Pancreas (tissue), 10 donors: Measurements from ENCODE around the gene TAS2R41. TPM values are rescaled to one million over a fixed set of nuclear protein-coding genes. Genes with fewer than 3 reads are reported as not detected.
"Not testable (repeated sequence)": the region's sequence is repeated elsewhere in the genome, so short reads cannot be mapped to it uniquely, and the experiment has no call there.

ENCODE experiments used
- ATAC-seq, 4 donors: fragments of 200-7000 bp; cut with Tn5 transposase; one replicate each; pipeline versions ENCODE4 v1.8.0 to v1.9.1; 2020; ENCODE audit warnings: mild to moderate bottlenecking in 4 of 4, moderate library complexity in 4 of 4
- DNase-seq, 6 donors: peaks; one replicate each; pipeline ENCODE4 v3.0.0-alpha.2; 2020
- FAIRE-seq: peaks from 2 replicates; lab custom pipeline; 2012; peaks lifted over from hg19 to GRCh38; lab: Jason Lieb, UNC
- H3K27ac ChIP-seq, 4 donors: fragments of 200-600 bp; sonication (generic); 1 replicate in 3 of 4; 2 replicates in 1 of 4; pipeline versions ENCODE4 v1.5.0 to v1.8.0; 2020
- H3K27me3 ChIP-seq, 4 donors: fragments of 200-600 bp; one replicate each; pipeline ENCODE4 v1.8.0; 2021
- H3K36me3 ChIP-seq, 3 donors: fragments of 200-600 bp; sonication (generic) in 1 of 3; one replicate each; pipeline versions ENCODE4 v1.5.0 to v1.8.0; 2020 to 2021
- H3K4me1 ChIP-seq, 3 donors: fragments of 200-600 bp; one replicate each; pipeline ENCODE4 v1.8.0; 2021
- H3K4me3 ChIP-seq, 4 donors: fragments of 200-600 bp; sonication (generic) in 2 of 4; one replicate each; pipeline versions ENCODE4 v1.5.0 to v1.8.0; 2020 to 2021
- H3K9me3 ChIP-seq, 4 donors: fragments of 200-600 bp; one replicate each; pipeline ENCODE4 v1.8.0; 2021
- WGBS, 2 donors: extraction: QIAGEN DNeasy Blood & Tissue Kit; methylation state at CpG; one replicate each; pipeline ENCODE4 v1.1.7; 2013; 5-methylcytosine and 5-hydroxymethylcytosine counted together
- intact Hi-C, 3 donors: fragments of 100-400 bp; cut with DNase I; formaldehyde crosslinking; loops; one replicate each; pipeline versions ENCODE4 v1.11.1 to v1.14.2; 2022
- polyA plus RNA-seq, 2 donors: library from polyadenylated mRNA; stranded (reverse); fragments of 200-250 nt; gene quantifications; one replicate each; pipeline ENCODE4 v1.2.3, GENCODE V29; 2013
- total RNA-seq, 6 donors: library from RNA; stranded (reverse); fragmentation: NEBNext Ultra II Directional in 4 of 6; extraction: Animal tissue kit (Norgen Biotek cat#: 25700) in 4 of 6; gene quantifications; one replicate each; pipeline versions ENCODE4 v1.2.1 to v1.2.4, GENCODE V29; 2021 to 2023
- TF ChIP-seq, protein P1 (sequence below), 4 donors: fragments of 200-600 bp; sonication (generic) in 3 of 4; IDR thresholded peaks; one replicate each; pipeline versions ENCODE4 v1.5.0 to v1.8.0; 2021; ENCODE audit warnings: antibody characterized with exemption in 4 of 4
- donor health status: healthy with polysubstance abuse.
- donor health status: DM: no; HTN: no; CAD: no; lungs with moderate emphysema.
- donor health status: DM: no; HTN: no; CAD: no.
- donor health status: control.
- donor health status: control.
- donor health status: Bipolar disorder and iron deficiency.
- donor health status: DM: yes; HTN: yes; CAD: no.
- donor health status: DM: no; HTN: no; CAD: no.
- donor health status: DM: no; HTN: no; CAD: no.
- donor health status: DM: yes; HTN: yes; CAD: no.

TAS2R41 gene
- total and polyA plus RNA-seq, 8 donors, result 0.16 TPM; not detected in 7

DNA sequence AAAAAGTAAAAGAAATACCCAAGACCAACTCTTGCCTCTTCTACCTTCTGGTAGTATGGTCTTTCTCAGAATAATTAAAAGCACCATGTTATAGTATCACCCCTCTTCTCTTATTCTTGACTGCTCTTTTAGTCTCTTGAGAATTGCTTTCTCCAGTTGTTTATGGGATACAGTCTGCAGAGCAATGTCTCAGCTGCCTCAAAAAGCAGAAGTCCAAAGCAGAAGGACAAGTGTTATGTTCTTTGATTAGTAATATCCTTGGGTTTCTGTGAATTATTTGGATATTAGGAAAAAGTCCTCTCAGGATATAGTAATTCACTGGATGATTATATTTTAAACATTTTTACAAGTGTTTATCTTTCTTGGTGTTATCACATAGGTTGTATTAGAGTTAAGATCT lies 7.4 kb downstream of the TAS2R41 start:
- intact Hi-C loops, result no loop called here
- DNase-seq (no peak), FAIRE-seq (no peak), ATAC-seq (peak in 2 of 4 donors; percentile 32 to 51)
- Histone ChIP-seq H3K4me1 (no peaks in the 10 kb centered on the region), H3K27ac (no peak overlapping the region), H3K4me3 (no peak overlapping the region), H3K36me3 (no peaks in the 10 kb centered on the region), H3K27me3 (no peaks in the 10 kb centered on the region), H3K9me3 (no peaks in the 10 kb centered on the region)
- TF ChIP-seq, protein P1, sequence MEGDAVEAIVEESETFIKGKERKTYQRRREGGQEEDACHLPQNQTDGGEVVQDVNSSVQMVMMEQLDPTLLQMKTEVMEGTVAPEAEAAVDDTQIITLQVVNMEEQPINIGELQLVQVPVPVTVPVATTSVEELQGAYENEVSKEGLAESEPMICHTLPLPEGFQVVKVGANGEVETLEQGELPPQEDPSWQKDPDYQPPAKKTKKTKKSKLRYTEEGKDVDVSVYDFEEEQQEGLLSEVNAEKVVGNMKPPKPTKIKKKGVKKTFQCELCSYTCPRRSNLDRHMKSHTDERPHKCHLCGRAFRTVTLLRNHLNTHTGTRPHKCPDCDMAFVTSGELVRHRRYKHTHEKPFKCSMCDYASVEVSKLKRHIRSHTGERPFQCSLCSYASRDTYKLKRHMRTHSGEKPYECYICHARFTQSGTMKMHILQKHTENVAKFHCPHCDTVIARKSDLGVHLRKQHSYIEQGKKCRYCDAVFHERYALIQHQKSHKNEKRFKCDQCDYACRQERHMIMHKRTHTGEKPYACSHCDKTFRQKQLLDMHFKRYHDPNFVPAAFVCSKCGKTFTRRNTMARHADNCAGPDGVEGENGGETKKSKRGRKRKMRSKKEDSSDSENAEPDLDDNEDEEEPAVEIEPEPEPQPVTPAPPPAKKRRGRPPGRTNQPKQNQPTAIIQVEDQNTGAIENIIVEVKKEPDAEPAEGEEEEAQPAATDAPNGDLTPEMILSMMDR (IDR thresholded peaks at IDR 0.05), result no peak

DNA sequence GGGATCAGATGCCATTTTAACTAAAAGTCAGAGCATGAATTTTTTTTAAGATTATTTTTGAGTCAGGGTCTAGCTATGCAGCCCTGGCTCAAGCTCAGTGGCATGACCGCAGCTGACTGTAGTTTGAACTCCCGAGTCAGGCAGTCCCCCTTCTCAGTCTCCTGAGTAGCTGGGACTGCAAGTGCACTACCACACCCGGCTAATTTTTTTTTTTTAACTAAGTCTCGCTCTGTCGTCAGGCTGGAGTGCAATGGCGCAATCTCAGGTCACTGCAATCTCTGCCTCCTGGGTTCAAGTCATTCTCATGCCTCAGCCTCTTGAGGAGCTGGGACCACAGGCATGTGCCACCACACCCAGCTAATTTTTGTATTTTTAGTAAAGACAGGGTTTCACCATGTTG lies 7.8 kb downstream of the TAS2R41 start:
- no peaks in the 10 kb centered on the region for H3K9me3 ChIP-seq
- TF ChIP-seq, protein P1 (IDR thresholded peaks at IDR 0.05), result no peak
- ATAC-seq (no peak), DNase-seq (no peak), FAIRE-seq (no peak)
- intact Hi-C loops, result no loop called here
- 74 to 85% methylated on average over 6 of the region's 6 CpGs for WGBS, 2 donors
- H3K27me3 ChIP-seq, result no peaks in the 10 kb centered on the region
- H3K4me1 ChIP-seq, result no peaks in the 10 kb centered on the region
- no peaks in the 10 kb centered on the region for H3K36me3 ChIP-seq
- H3K4me3 ChIP-seq, result no peak overlapping the region
- no peak overlapping the region for H3K27ac ChIP-seq

DNA sequence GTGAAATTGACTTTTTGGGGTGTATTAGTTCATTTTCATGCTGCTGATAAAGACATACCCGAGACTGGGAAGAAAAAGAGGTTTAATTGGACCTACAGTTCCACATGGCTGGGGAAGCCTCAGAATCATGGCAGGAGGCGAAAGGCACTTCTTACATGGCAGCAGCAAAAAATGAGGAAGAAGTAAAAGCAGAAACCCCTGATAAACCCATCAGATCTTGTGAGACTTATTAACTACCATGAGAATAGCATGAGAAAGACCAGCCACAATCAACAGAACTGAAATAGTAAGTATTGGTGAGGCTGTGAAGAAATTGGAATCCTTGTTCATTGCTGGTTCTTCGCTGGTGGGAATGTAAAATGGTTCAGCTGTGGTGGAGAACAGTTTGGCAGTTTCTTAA lies 8.6 kb downstream of the TAS2R41 start:
- 73 to 80% methylated on average over 3 of the region's 3 CpGs for WGBS, 2 donors
- H3K9me3 ChIP-seq, H3K4me3 ChIP-seq, H3K27me3 ChIP-seq, intact Hi-C loops, DNase-seq, H3K36me3 ChIP-seq, H3K4me1 ChIP-seq, FAIRE-seq, ATAC-seq, H3K27ac ChIP-seq: not testable (repeated sequence)

DNA sequence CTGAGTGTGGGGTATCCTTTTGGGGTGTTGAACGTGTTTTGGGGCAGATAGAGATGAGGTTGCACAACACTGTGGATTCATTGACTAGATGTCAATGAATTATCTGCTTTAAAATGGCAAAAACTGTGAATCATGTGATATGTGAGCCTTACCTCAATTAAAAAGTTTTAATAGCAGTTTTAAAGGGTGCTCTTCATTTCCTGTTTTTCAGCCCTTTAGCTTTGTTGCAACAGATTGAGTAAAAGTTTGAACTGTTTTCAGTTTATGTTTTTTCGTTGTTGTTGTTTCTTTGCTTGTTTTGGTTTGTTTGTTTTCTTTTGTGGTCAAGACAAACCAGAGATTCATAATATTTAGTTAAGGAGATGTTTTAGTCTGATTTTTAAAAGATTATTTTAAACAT lies 9.4 kb downstream of the TAS2R41 start:
- 49 to 70% methylated on average over 2 of the region's 2 CpGs for WGBS, 2 donors
- no peak overlapping the region for H3K4me3 ChIP-seq
- no peaks in the 10 kb centered on the region for H3K9me3 ChIP-seq
- H3K27ac ChIP-seq, result no peak overlapping the region
- FAIRE-seq (no peak), DNase-seq (no peak), ATAC-seq (no peak)
- intact Hi-C loops, result no loop called here
- no peaks in the 10 kb centered on the region for H3K36me3 ChIP-seq
- H3K27me3 ChIP-seq, result no peaks in the 10 kb centered on the region
- H3K4me1 ChIP-seq, result no peaks in the 10 kb centered on the region
- TF ChIP-seq, protein P1 (IDR thresholded peaks at IDR 0.05), result no peak

DNA sequence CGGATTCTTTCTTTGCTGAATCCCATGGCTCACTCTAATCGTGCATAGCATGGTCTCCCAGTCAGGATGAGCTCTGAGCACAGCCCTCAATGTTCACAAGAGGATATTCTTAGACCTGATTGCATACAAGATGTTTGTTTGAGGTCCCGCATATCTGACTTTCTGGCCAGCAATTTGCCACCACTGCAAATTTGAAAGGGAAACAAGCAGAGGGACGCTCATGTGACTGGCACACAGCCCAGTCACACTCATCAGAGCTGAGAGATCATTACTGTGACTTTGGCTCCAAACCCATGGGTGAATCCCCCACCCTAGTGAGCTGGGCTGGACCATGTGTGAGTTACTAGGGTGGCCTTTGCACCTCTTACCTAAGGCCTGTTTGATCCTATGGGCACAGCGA lies 9.9 kb downstream of the TAS2R41 start:
- H3K4me1 ChIP-seq, result no peaks in the 10 kb centered on the region
- no peaks in the 10 kb centered on the region for H3K36me3 ChIP-seq
- TF ChIP-seq, protein P1 (IDR thresholded peaks at IDR 0.05), result no peak
- H3K27me3 ChIP-seq, result no peaks in the 10 kb centered on the region
- no peak overlapping the region for H3K4me3 ChIP-seq
- DNase-seq (peak in 1 of 6 donors; percentile 37), FAIRE-seq (no peak), ATAC-seq (peak in 3 of 4 donors; percentile 57 to 76 (median 73))
- no peaks in the 10 kb centered on the region for H3K9me3 ChIP-seq
- intact Hi-C loops, result no loop called here
- H3K27ac ChIP-seq, result no peak overlapping the region
- 48 to 52% methylated on average over 5 of the region's 5 CpGs for WGBS, 2 donors
